Mesenchymal stem cell (in vitro differentiated cells and primary cell): ENCODE results near the gene WDR91.
A peak's percentile ranks its signal among the peaks of the same experiment; 100 is the strongest.
"Not testable (repeated sequence)": the region's sequence is repeated elsewhere in the genome, so short reads cannot be mapped to it uniquely, and the experiment has no call there.

Source experiments
- DNase-seq: peaks from one replicate; pipeline ENCODE4 v3.0.0-alpha.2; 2013
- H2AFZ ChIP-seq: one replicate; pipeline ENCODE4 v1.6.1; 2013; ENCODE audit warnings: low read depth, mild to moderate bottlenecking, control low read depth, inconsistent platforms, low read length, moderate library complexity
- H2AK5ac ChIP-seq: 2 replicates; pipeline ENCODE4 v1.6.1; 2013; ENCODE audit warnings: low read length, moderate library complexity, mild to moderate bottlenecking, inconsistent platforms; ENCODE audit not compliant: severe bottlenecking
- H2BK120ac ChIP-seq: one replicate; pipeline ENCODE4 v1.6.1; 2013; ENCODE audit warnings: low read depth, mild to moderate bottlenecking, inconsistent platforms, low read length, moderate library complexity
- H2BK12ac ChIP-seq, 2 experiments: one replicate each; pipeline ENCODE4 v1.6.1; 2013; ENCODE audit warnings: inconsistent platforms in 2 of 2, low read length in 2 of 2, mild to moderate bottlenecking in 2 of 2, moderate library complexity in 2 of 2, control low read depth in 1 of 2
- H2BK15ac ChIP-seq: one replicate; pipeline ENCODE4 v1.6.1; 2013; ENCODE audit warnings: mild to moderate bottlenecking, low read depth, inconsistent platforms; ENCODE audit not compliant: poor library complexity, severe bottlenecking
- H2BK5ac ChIP-seq: 2 replicates; pipeline ENCODE4 v1.6.1; 2013; ENCODE audit warnings: low read depth, mild to moderate bottlenecking, low read length, control low read depth, inconsistent platforms; ENCODE audit not compliant: poor library complexity, severe bottlenecking
- H3K14ac ChIP-seq, 2 experiments: one replicate each; pipeline ENCODE4 v1.6.1; 2013; ENCODE audit warnings: inconsistent platforms in 2 of 2, low read length in 2 of 2, control low read depth in 1 of 2, mild to moderate bottlenecking in 1 of 2, moderate library complexity in 1 of 2
- H3K18ac ChIP-seq, 2 experiments: one replicate each; pipeline ENCODE4 v1.6.1; 2013; ENCODE audit warnings: inconsistent platforms in 2 of 2, low read length in 2 of 2, control low read depth in 1 of 2, low read depth in 1 of 2, mild to moderate bottlenecking in 1 of 2
- H3K23ac ChIP-seq, 2 experiments: one replicate each; pipeline ENCODE4 v1.6.1; 2013; ENCODE audit warnings: inconsistent platforms in 2 of 2, low read length in 2 of 2, mild to moderate bottlenecking in 2 of 2, moderate library complexity in 2 of 2, control low read depth in 1 of 2
- H3K27ac ChIP-seq: 2 replicates; pipeline ENCODE4 v1.5.1; 2013; ENCODE audit warnings: mild to moderate bottlenecking, moderate library complexity, low read length, control low read depth, inconsistent platforms; ENCODE audit not compliant: poor library complexity, severe bottlenecking
- H3K27me3 ChIP-seq, 2 experiments: 2 replicates each; pipeline versions ENCODE4 v1.6.1 to v1.7.0; 2013; ENCODE audit warnings: low read length in 2 of 2, mild to moderate bottlenecking in 2 of 2, moderate library complexity in 2 of 2, control low read depth in 1 of 2, inconsistent platforms in 1 of 2; ENCODE audit not compliant: control insufficient read depth in 1 of 2, insufficient read depth in 1 of 2
- H3K36me3 ChIP-seq, 2 experiments: 2 replicates each; pipeline versions ENCODE4 v1.6.1 to v1.7.0; 2013; ENCODE audit warnings: low read length in 2 of 2, control low read depth in 1 of 2, inconsistent platforms in 1 of 2, low read depth in 1 of 2, mild to moderate bottlenecking in 1 of 2; ENCODE audit not compliant: insufficient read depth in 2 of 2, control insufficient read depth in 1 of 2
- H3K4ac ChIP-seq, 2 experiments: one replicate each; pipeline ENCODE4 v1.6.1; 2013; ENCODE audit warnings: inconsistent platforms in 2 of 2, low read length in 2 of 2, mild to moderate bottlenecking in 2 of 2, moderate library complexity in 2 of 2, control low read depth in 1 of 2, low read depth in 1 of 2
- H3K4me1 ChIP-seq: 2 replicates; pipeline ENCODE4 v1.6.1; 2013; ENCODE audit warnings: low read depth, low read length, control low read depth; ENCODE audit not compliant: control insufficient read depth, insufficient read depth
- H3K4me2 ChIP-seq: 2 replicates; pipeline ENCODE4 v1.6.1; 2013; ENCODE audit warnings: low read length, mild to moderate bottlenecking, inconsistent platforms; ENCODE audit not compliant: poor library complexity, severe bottlenecking
- H3K4me3 ChIP-seq, 2 experiments: 2 replicates each; pipeline versions ENCODE4 v1.5.1 to v1.7.0; 2013; ENCODE audit warnings: low read length in 2 of 2, mild to moderate bottlenecking in 2 of 2, control low read depth in 1 of 2, low read depth in 1 of 2; ENCODE audit not compliant: insufficient read depth in 1 of 2
- H3K79me1 ChIP-seq: replicated peaks from 2 replicates; pipeline ENCODE4 v1.6.1; 2013; ENCODE audit warnings: mild to moderate bottlenecking, control low read depth, low read length, inconsistent platforms; ENCODE audit not compliant: poor library complexity, severe bottlenecking
- H3K9ac ChIP-seq: 2 replicates; pipeline ENCODE4 v1.7.0; 2013; ENCODE audit warnings: mild to moderate bottlenecking, low read length, moderate library complexity
- H3K9me3 ChIP-seq: 2 replicates; pipeline ENCODE4 v1.7.0; 2013; ENCODE audit warnings: mild to moderate bottlenecking, low read length; ENCODE audit not compliant: control insufficient read depth
- H4K8ac ChIP-seq: one replicate; pipeline ENCODE4 v1.6.1; 2013; ENCODE audit warnings: inconsistent platforms, mild to moderate bottlenecking, low read length, moderate library complexity
- H4K91ac ChIP-seq: one replicate; pipeline ENCODE4 v1.6.1; 2013; ENCODE audit warnings: mild to moderate bottlenecking, low read length, inconsistent platforms
- WGBS: methylation state at CpG from one replicate; pipeline ENCODE4 v1.1.7; 2013; ENCODE audit warnings: mixed read lengths; 5-methylcytosine and 5-hydroxymethylcytosine counted together

Gene WDR91

GRCh38 chr7:135174941-135175340 is 36.4 kb downstream of the WDR91 start:
- Histone ChIP-seq H3K79me1 (peaks cover 18% of the 10 kb centered on the region), H2AFZ (no peak overlapping the region), H3K18ac (no peak overlapping the region), H3K4me2 (no peak overlapping the region), H2BK120ac (no peak overlapping the region), H3K4me1 (peaks cover 6% of the 10 kb centered on the region), H2BK5ac (no peak overlapping the region), H3K4me3 (no peak overlapping the region), H2AK5ac (no peak overlapping the region), H3K27ac (no peak overlapping the region), H4K8ac (no peak overlapping the region), H3K27me3 (no peaks in the 10 kb centered on the region), H3K9me3 (peaks cover 24% of the 10 kb centered on the region), H2BK12ac (no peak overlapping the region), H3K4ac (no peak overlapping the region), H3K23ac (no peak overlapping the region), H4K91ac (no peak overlapping the region), H3K14ac (no peak overlapping the region), H2BK15ac (no peak overlapping the region), H3K9ac (no peak overlapping the region), H3K36me3 (peaks cover 0 to 35% of the 10 kb centered on the region in 2 experiments)
- WGBS: 97% methylated on average over 6 of the region's 7 CpGs
- no peak for DNase-seq

GRCh38 chr7:135173916-135174315 is 37.4 kb downstream of the WDR91 start:
- H2AFZ ChIP-seq, H4K91ac ChIP-seq, H3K79me1 ChIP-seq, H3K4me1 ChIP-seq, H3K9ac ChIP-seq, H4K8ac ChIP-seq, H2BK5ac ChIP-seq, H3K23ac ChIP-seq, H2BK12ac ChIP-seq, H2AK5ac ChIP-seq, H3K4me3 ChIP-seq, H3K27me3 ChIP-seq, H3K27ac ChIP-seq, H3K4ac ChIP-seq, H3K14ac ChIP-seq, H2BK120ac ChIP-seq, H2BK15ac ChIP-seq, DNase-seq, H3K18ac ChIP-seq: not testable (repeated sequence)
- Histone ChIP-seq H3K9me3 (peaks cover 14% of the 10 kb centered on the region), H3K4me2 (peak overlapping the region; percentile 36), H3K36me3 (peaks cover 1 to 26% of the 10 kb centered on the region in 2 experiments)
- WGBS: 92% methylated on average over 3 of the region's 4 CpGs

GRCh38 chr7:135171581-135172291 is 39.6 kb downstream of the WDR91 start:
- not testable (repeated sequence) for H4K91ac ChIP-seq, H3K23ac ChIP-seq, DNase-seq, H2BK120ac ChIP-seq, H3K14ac ChIP-seq, H3K27me3 ChIP-seq, H3K18ac ChIP-seq, H3K9me3 ChIP-seq, H2AFZ ChIP-seq
- H2AK5ac ChIP-seq: peak overlapping the region; percentile 97
- H3K79me1 ChIP-seq: peaks cover 12% of the 10 kb centered on the region
- peak overlapping the region; percentile 12 for H2BK15ac ChIP-seq
- H3K36me3 ChIP-seq: peaks cover 22 to 32% of the 10 kb centered on the region in 2 experiments
- peak overlapping the region in 1 of 2 experiments; percentile 38 for H3K4me3 ChIP-seq
- peak overlapping the region; percentile 100 for H3K27ac ChIP-seq
- H3K9ac ChIP-seq: peak overlapping the region; percentile 96
- H2BK5ac ChIP-seq: peak overlapping the region; percentile 92
- H3K4ac ChIP-seq: peak overlapping the region in 1 of 2 experiments; percentile 50
- 92% methylated on average over 19 of the region's 19 CpGs for WGBS
- peak overlapping the region; percentile 38 for H4K8ac ChIP-seq
- H2BK12ac ChIP-seq: peak overlapping the region in 1 of 2 experiments; percentile 42
- peaks cover 29% of the 10 kb centered on the region for H3K4me1 ChIP-seq
- H3K4me2 ChIP-seq: peak overlapping the region; percentile 68

DNA sequence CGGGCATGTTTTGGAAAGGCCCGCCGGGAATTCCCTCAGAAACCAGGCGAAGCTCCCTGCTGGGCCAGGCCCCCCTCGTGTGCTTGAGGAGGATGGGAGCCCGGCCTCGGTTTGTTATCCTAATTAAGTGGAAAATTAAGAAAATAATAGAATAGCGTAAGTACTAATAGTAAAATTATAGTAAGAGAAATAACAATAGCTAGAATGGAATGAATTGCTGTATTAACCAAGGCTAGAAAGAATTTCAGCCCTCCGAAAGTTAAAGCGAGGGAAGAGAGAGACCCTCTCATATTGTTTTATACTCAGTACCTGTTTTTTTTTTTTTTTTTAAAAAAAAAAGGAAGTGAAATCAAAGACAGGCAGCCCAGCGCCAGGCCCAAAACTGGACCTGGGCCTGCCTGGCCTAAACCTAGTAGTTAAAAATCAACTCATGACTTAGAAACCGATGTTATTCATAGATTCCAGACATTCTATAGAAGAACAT is 40.3 kb downstream of the WDR91 start:
- not testable (repeated sequence) for H2BK12ac ChIP-seq, H4K91ac ChIP-seq, H3K9me3 ChIP-seq, DNase-seq, H2AK5ac ChIP-seq, H2BK120ac ChIP-seq, H3K23ac ChIP-seq, H3K27me3 ChIP-seq, H2AFZ ChIP-seq, H4K8ac ChIP-seq, H3K14ac ChIP-seq, H3K4ac ChIP-seq
- no CpG with 5 or more reads among the region's 12 CpGs for WGBS
- Histone ChIP-seq H3K27ac (peak overlapping the region; percentile 100), H2BK15ac (peak overlapping the region; percentile 89), H3K36me3 (peaks cover 29 to 32% of the 10 kb centered on the region in 2 experiments), H2BK5ac (peak overlapping the region; percentile 96), H3K18ac (peak overlapping the region in 1 of 2 experiments; percentile 30), H3K4me1 (peaks cover 28% of the 10 kb centered on the region), H3K4me3 (peak overlapping the region; percentile 87 to 91), H3K9ac (peak overlapping the region; percentile 96), H3K4me2 (peak overlapping the region; percentile 63), H3K79me1 (peaks cover 12% of the 10 kb centered on the region)
